Measurements from ENCODE around the gene KLHL22. TPM values are rescaled to one million over a fixed set of nuclear protein-coding genes. Genes with fewer than 3 reads are reported as not detected.

KLHL22 gene
- total RNA-seq, 2 experiments from 2014 or later, result 24.1 to 27.7 TPM

- Histone ChIP-seq H3K27ac (ENCODE audit: low read depth in 1 of 2, low read length in 2 of 2) (no peak overlapping the region), H3K4me3 (ENCODE audit: low read length) (no peak overlapping the region), H3K36me3 (ENCODE audit: insufficient read depth, low read length) (peaks cover 39% of the 10 kb centered on the region), H3K9me3 (ENCODE audit: control insufficient read depth in 1 of 2, insufficient read depth in 1 of 2, low read length in 2 of 2) (peaks cover 0 to 5% of the 10 kb centered on the region in 2 experiments), H3K4me1 (ENCODE audit: insufficient read depth, low read length) (peaks cover 14% of the 10 kb centered on the region), H3K27me3 (ENCODE audit: control insufficient read depth in 1 of 2, insufficient read depth in 2 of 2, low read length in 2 of 2) (peaks cover 13 to 15% of the 10 kb centered on the region in 2 experiments)
- peaks cover 15% of the 10 kb centered on the region for H3K27me3 Mint-ChIP-seq
- no peak for TF ChIP-seq CTCF (IDR thresholded peaks at IDR 0.05)
- CTCF ChIA-PET, result no interaction called here
- H3K4me3 Mint-ChIP-seq, result no peak overlapping the region
- intact Hi-C loops (cut with DNase I, micrococcal nuclease), result no loop called here
- DNase-seq (no peak), ATAC-seq (ENCODE audit: poor library complexity) (no peak)
- POLR2A ChIA-PET, result interaction anchor here (1.9 kb wide), 1 partner anchor 22 kb away, joined by 5 read pairs; no protein-coding TSS in a partner anchor
- H3K36me3 Mint-ChIP-seq (ENCODE audit: low read depth), result peaks cover 44% of the 10 kb centered on the region
- H3K9me3 Mint-ChIP-seq, result no peaks in the 10 kb centered on the region
- H3K27ac Mint-ChIP-seq, result no peak overlapping the region
- H3K4me1 Mint-ChIP-seq (ENCODE audit: low read depth), result peaks cover 15% of the 10 kb centered on the region
These were observed 53.7 kb downstream of the KLHL22 start for GRCh38 chr22:20441631-20442484.

GRCh38 chr22:20440637-20441591 lies 54.7 kb downstream of the KLHL22 start:
- ATAC-seq (ENCODE audit: poor library complexity) (no peak), DNase-seq (peak in 1 of 14 experiments; percentile 28)
- H3K4me3 ChIP-seq (ENCODE audit: low read length), result no peak overlapping the region
- Mint-ChIP-seq H3K9me3 (no peaks in the 10 kb centered on the region), H3K4me3 (no peak overlapping the region), H3K36me3 (ENCODE audit: low read depth) (peaks cover 35% of the 10 kb centered on the region), H3K27me3 (peaks cover 20% of the 10 kb centered on the region), H3K4me1 (ENCODE audit: low read depth) (peaks cover 18% of the 10 kb centered on the region), H3K27ac (no peak overlapping the region)
- peaks cover 33% of the 10 kb centered on the region for H3K36me3 ChIP-seq (ENCODE audit: insufficient read depth, low read length)
- H3K27me3 ChIP-seq (ENCODE audit: control insufficient read depth in 1 of 2, insufficient read depth in 2 of 2, low read length in 2 of 2), result peaks cover 21 to 22% of the 10 kb centered on the region in 2 experiments
- H3K4me1 ChIP-seq (ENCODE audit: insufficient read depth, low read length), result peaks cover 22% of the 10 kb centered on the region
- intact Hi-C loops (cut with DNase I, micrococcal nuclease), result no loop called here
- no peak overlapping the region for H3K27ac ChIP-seq (ENCODE audit: low read depth in 1 of 2, low read length in 2 of 2)
- TF ChIP-seq CTCF (IDR thresholded peaks at IDR 0.05), result no peak
- H3K9me3 ChIP-seq (ENCODE audit: control insufficient read depth in 1 of 2, insufficient read depth in 1 of 2, low read length in 2 of 2), result peaks cover 0 to 8% of the 10 kb centered on the region in 2 experiments
- POLR2A ChIA-PET, result interaction anchor here (1.9 kb wide), 1 partner anchor 23 kb away, joined by 5 read pairs; no protein-coding TSS in a partner anchor
- CTCF ChIA-PET, result no interaction called here

GRCh38 chr22:20439928-20440575 lies 55.5 kb downstream of the KLHL22 start:
- Mint-ChIP-seq H3K9me3 (no peaks in the 10 kb centered on the region), H3K4me1 (ENCODE audit: low read depth) (peaks cover 18% of the 10 kb centered on the region), H3K27me3 (peaks cover 29% of the 10 kb centered on the region), H3K27ac (no peak overlapping the region), H3K36me3 (ENCODE audit: low read depth) (peaks cover 34% of the 10 kb centered on the region), H3K4me3 (no peak overlapping the region)
- Histone ChIP-seq H3K9me3 (ENCODE audit: control insufficient read depth in 1 of 2, insufficient read depth in 1 of 2, low read length in 2 of 2) (peaks cover 0 to 8% of the 10 kb centered on the region in 2 experiments), H3K36me3 (ENCODE audit: insufficient read depth, low read length) (peaks cover 27% of the 10 kb centered on the region), H3K4me3 (ENCODE audit: low read length) (no peak overlapping the region), H3K27me3 (ENCODE audit: control insufficient read depth in 1 of 2, insufficient read depth in 2 of 2, low read length in 2 of 2) (peaks cover 29 to 31% of the 10 kb centered on the region in 2 experiments), H3K27ac (ENCODE audit: low read depth in 1 of 2, low read length in 2 of 2) (no peak overlapping the region), H3K4me1 (ENCODE audit: insufficient read depth, low read length) (peaks cover 26% of the 10 kb centered on the region)
- POLR2A ChIA-PET, result interaction anchor here (1.9 kb wide), 1 partner anchor 24 kb away, joined by 5 read pairs; no protein-coding TSS in a partner anchor
- CTCF ChIA-PET, result no interaction called here
- TF ChIP-seq CTCF (IDR thresholded peaks at IDR 0.05), result no peak
- DNase-seq (peak in 1 of 14 experiments; percentile 8), ATAC-seq (ENCODE audit: poor library complexity) (no peak)
- intact Hi-C loops (cut with DNase I, micrococcal nuclease), result no loop called here
